ENCODE measurements around the gene NKD1. TPM values are rescaled to one million over a fixed set of nuclear protein-coding genes. Genes with fewer than 3 reads are reported as not detected.

The NKD1 gene
- total RNA-seq, 4 donors from 2014 or later, result 1.8 to 9.1 (median 2.6) TPM

GRCh38 chr16:50644729-50645128 lies 96.5 kb downstream of the NKD1 start:
- Histone ChIP-seq H3K4me1 (no peaks in the 10 kb centered on the region), H3K27me3 (no peaks in the 10 kb centered on the region), H3K27ac (no peak overlapping the region), H3K9me3 (no peaks in the 10 kb centered on the region), H3K36me3 (no peaks in the 10 kb centered on the region), H3K4me3 (no peak overlapping the region)
- no peak for DNase-seq (ENCODE audit: low spot score in 2 of 2)
- WGBS, result 42% methylated on average over 6 of the region's 6 CpGs
- TF ChIP-seq POLR2A (IDR thresholded peaks at IDR 0.05) (no peak), EP300 (IDR thresholded peaks at IDR 0.05) (no peak), CTCF (IDR thresholded peaks at IDR 0.05) (no peak), POLR2AphosphoS5 (IDR thresholded peaks at IDR 0.05) (no peak)

- Histone ChIP-seq H3K4me1 (no peaks in the 10 kb centered on the region), H3K36me3 (no peaks in the 10 kb centered on the region), H3K4me3 (no peak overlapping the region), H3K27me3 (no peaks in the 10 kb centered on the region), H3K27ac (no peak overlapping the region), H3K9me3 (no peaks in the 10 kb centered on the region)
- no peak for DNase-seq (ENCODE audit: low spot score in 2 of 2)
- WGBS, result 77% methylated on average over 20 of the region's 20 CpGs
- no peak for TF ChIP-seq CTCF (IDR thresholded peaks at IDR 0.05)
- TF ChIP-seq EP300 (IDR thresholded peaks at IDR 0.05), result no peak
- no peak for TF ChIP-seq POLR2A (IDR thresholded peaks at IDR 0.05)
- TF ChIP-seq POLR2AphosphoS5 (IDR thresholded peaks at IDR 0.05), result no peak
Observed at GRCh38 chr16:50645563-50646220, 97.5 kb downstream of the NKD1 start.

GRCh38 chr16:50646345-50646744 lies 98.1 kb downstream of the NKD1 start:
- TF ChIP-seq POLR2AphosphoS5 (IDR thresholded peaks at IDR 0.05) (no peak), CTCF (IDR thresholded peaks at IDR 0.05) (no peak), POLR2A (IDR thresholded peaks at IDR 0.05) (no peak), EP300 (IDR thresholded peaks at IDR 0.05) (no peak)
- no peaks in the 10 kb centered on the region for H3K36me3 ChIP-seq
- no peaks in the 10 kb centered on the region for H3K27me3 ChIP-seq
- DNase-seq (ENCODE audit: low spot score in 2 of 2), result no peak
- 71% methylated on average over 8 of the region's 8 CpGs for WGBS
- H3K4me1 ChIP-seq, result no peaks in the 10 kb centered on the region
- H3K27ac ChIP-seq, result no peak overlapping the region
- no peak overlapping the region for H3K4me3 ChIP-seq
- no peaks in the 10 kb centered on the region for H3K9me3 ChIP-seq

- Histone ChIP-seq H3K27ac (no peak overlapping the region), H3K4me3 (no peak overlapping the region), H3K27me3 (no peaks in the 10 kb centered on the region), H3K4me1 (no peaks in the 10 kb centered on the region), H3K36me3 (no peaks in the 10 kb centered on the region), H3K9me3 (no peaks in the 10 kb centered on the region)
- no peak for DNase-seq (ENCODE audit: low spot score in 2 of 2)
- WGBS, result 94% methylated on average over 3 of the region's 3 CpGs
- TF ChIP-seq POLR2AphosphoS5 (IDR thresholded peaks at IDR 0.05) (no peak), EP300 (IDR thresholded peaks at IDR 0.05) (no peak), POLR2A (IDR thresholded peaks at IDR 0.05) (no peak)
Observed at GRCh38 chr16:50651835-50652438, 103.7 kb downstream of the NKD1 start.

GRCh38 chr16:50652836-50653425 lies 104.7 kb downstream of the NKD1 start:
- Histone ChIP-seq H3K4me1 (no peaks in the 10 kb centered on the region), H3K4me3 (no peak overlapping the region), H3K36me3 (no peaks in the 10 kb centered on the region), H3K9me3 (no peaks in the 10 kb centered on the region), H3K27me3 (no peaks in the 10 kb centered on the region), H3K27ac (no peak overlapping the region)
- TF ChIP-seq CTCF (IDR thresholded peaks at IDR 0.05), result no peak
- TF ChIP-seq POLR2A (IDR thresholded peaks at IDR 0.05), result no peak
- no peak for DNase-seq (ENCODE audit: low spot score in 2 of 2)
- 74% methylated on average over 14 of the region's 14 CpGs for WGBS
